Neural progenitor cell (in vitro differentiated cells): ENCODE measurements around the gene SSUH2.

ENCODE experiments used
- EZH2 ChIP-seq: fragments of 200-600 bp; sonication (generic); IDR thresholded peaks from 2 replicates; pipeline ENCODE4 v1.6.1; 2017; ENCODE audit warnings: antibody characterized with exemption, mild to moderate bottlenecking, moderate library complexity
- TF ChIP-seq, protein P1 (sequence below): fragments of 200-600 bp; sonication (generic); IDR thresholded peaks from 2 replicates; pipeline ENCODE4 v1.5.1; 2017; ENCODE audit warnings: antibody characterized with exemption, mild to moderate bottlenecking

DNA sequence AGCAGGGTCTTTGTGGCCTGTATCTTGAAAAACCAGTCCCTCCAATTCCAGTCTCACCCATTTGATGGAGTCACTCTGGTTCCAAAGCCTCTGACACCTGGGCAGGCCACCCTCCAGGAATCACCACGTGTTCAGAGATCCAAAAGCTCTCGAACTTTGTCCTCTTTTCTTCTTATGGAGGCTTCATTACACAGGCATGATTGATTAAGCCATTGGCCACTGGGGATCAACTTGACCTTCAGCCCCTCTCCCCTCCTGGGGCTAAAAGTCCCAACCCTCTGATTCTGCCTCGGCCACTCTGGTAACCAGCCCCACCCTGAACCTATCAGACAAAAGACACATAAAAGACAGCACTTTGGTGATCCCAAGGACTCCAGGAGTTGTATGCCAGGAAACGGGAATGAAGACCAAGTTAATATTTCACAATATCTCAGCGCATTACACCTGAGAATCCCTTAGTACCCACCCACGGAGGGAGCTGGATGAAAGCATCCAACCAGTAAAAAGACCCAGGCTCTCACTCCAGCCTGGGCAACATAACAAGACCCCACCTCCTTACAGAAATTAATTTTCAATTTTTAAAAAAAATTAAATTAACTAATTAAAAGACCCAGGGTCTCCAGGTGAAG, 23.0 kb upstream of the SSUH2 start:
- TF ChIP-seq, protein P1, sequence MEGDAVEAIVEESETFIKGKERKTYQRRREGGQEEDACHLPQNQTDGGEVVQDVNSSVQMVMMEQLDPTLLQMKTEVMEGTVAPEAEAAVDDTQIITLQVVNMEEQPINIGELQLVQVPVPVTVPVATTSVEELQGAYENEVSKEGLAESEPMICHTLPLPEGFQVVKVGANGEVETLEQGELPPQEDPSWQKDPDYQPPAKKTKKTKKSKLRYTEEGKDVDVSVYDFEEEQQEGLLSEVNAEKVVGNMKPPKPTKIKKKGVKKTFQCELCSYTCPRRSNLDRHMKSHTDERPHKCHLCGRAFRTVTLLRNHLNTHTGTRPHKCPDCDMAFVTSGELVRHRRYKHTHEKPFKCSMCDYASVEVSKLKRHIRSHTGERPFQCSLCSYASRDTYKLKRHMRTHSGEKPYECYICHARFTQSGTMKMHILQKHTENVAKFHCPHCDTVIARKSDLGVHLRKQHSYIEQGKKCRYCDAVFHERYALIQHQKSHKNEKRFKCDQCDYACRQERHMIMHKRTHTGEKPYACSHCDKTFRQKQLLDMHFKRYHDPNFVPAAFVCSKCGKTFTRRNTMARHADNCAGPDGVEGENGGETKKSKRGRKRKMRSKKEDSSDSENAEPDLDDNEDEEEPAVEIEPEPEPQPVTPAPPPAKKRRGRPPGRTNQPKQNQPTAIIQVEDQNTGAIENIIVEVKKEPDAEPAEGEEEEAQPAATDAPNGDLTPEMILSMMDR = no peak
- no peak for TF ChIP-seq EZH2
